Stomach (tissue), 4 donors: ENCODE measurements around the gene CYP3A5.

Experiments used
- CTCF ChIP-seq, 7 experiments: fragments of 450-650 bp in 4 of 7; fragments of 200-600 bp in 3 of 7; sonication (generic) in 3 of 7; IDR thresholded peaks; one replicate each; pipeline ENCODE4 v1.5.1; 2016 to 2019; ENCODE audit warnings: antibody characterized with exemption in 7 of 7, control low read depth in 2 of 7, mild to moderate bottlenecking in 1 of 7
- POLR2A ChIP-seq, 4 donors: fragments of 450-650 bp; IDR thresholded peaks; one replicate each; pipeline ENCODE4 v1.6.1; 2016; ENCODE audit warnings: antibody characterized with exemption in 4 of 4, control low read depth in 2 of 4, mild to moderate bottlenecking in 1 of 4, moderate library complexity in 1 of 4
- POLR2AphosphoS5 ChIP-seq, 3 donors: sonication (generic); formaldehyde crosslinking; IDR thresholded peaks; one replicate each; pipeline ENCODE4 v1.6.1; 2016; ENCODE audit warnings: antibody characterized with exemption in 3 of 3

DNA sequence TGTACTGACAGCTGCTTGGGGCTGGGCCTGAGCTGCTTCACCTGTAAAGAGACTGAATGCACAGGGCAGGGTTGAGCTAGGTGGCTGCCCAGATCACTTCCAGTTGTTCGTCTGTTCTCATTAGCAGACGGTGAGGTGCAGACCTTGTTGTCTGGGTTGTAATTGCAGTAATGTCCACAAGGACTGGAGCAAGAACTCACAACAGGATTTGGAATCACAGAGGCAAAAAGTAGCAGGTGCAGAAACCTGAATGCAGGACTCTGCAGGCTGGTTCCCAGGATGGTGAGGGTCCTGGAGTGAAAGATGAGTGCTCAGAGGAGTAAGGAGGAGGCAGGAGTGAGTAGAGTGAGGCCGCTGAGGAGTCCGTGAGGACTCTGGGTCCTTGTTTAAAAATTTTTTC is 53.8 kb downstream of the CYP3A5 start:
- TF ChIP-seq CTCF (IDR thresholded peaks at IDR 0.05) (no peak), POLR2A (IDR thresholded peaks at IDR 0.05) (no peak), POLR2AphosphoS5 (IDR thresholded peaks at IDR 0.05) (no peak)
